Transverse colon (tissue), 4 donors: ENCODE measurements around the gene F13A1. TPM values are rescaled to one million over a fixed set of nuclear protein-coding genes. Genes with fewer than 3 reads are reported as not detected.

Experiments
- DNase-seq: peaks from one replicate; pipeline ENCODE4 v3.0.0-alpha.2; 2019
- H3K27ac ChIP-seq, 4 donors: fragments of 200-600 bp; sonication (generic); 2 replicates each; pipeline ENCODE4 v1.5.1; 2016 to 2018; ENCODE audit warnings: inconsistent platforms in 4 of 4
- H3K27me3 ChIP-seq: fragments of 200-600 bp; sonication (generic); 2 replicates; pipeline ENCODE4 v1.5.1; 2017; ENCODE audit warnings: inconsistent platforms
- H3K36me3 ChIP-seq, 4 donors: fragments of 200-600 bp; sonication (generic); 2 replicates each; pipeline ENCODE4 v1.5.1; 2017 to 2019; ENCODE audit warnings: inconsistent platforms in 4 of 4
- H3K4me1 ChIP-seq, 4 donors: fragments of 200-600 bp; sonication (generic); 2 replicates each; pipeline ENCODE4 v1.5.1; 2017 to 2020; ENCODE audit warnings: inconsistent platforms in 4 of 4
- H3K4me3 ChIP-seq, 4 donors: fragments of 200-600 bp; sonication (generic); 1 replicate in 1 of 4; 2 replicates in 3 of 4; pipeline versions ENCODE4 v1.5.1 to v1.6.1; 2017 to 2019; ENCODE audit warnings: inconsistent platforms in 4 of 4
- H3K9me3 ChIP-seq, 2 donors: fragments of 200-600 bp; sonication (generic); 2 replicates each; pipeline ENCODE4 v1.5.1; 2017 to 2019; ENCODE audit warnings: inconsistent platforms in 2 of 2
- EP300 ChIP-seq: sonication (generic); formaldehyde crosslinking; IDR thresholded peaks from one replicate; pipeline ENCODE4 v1.6.1; 2017; ENCODE audit warnings: antibody characterized with exemption, low read depth
- POLR2A ChIP-seq: fragments of 450-650 bp; IDR thresholded peaks from one replicate; pipeline ENCODE4 v1.6.1; 2016; ENCODE audit warnings: antibody characterized with exemption, mild to moderate bottlenecking, moderate library complexity
- POLR2AphosphoS5 ChIP-seq, 3 donors: sonication (generic); formaldehyde crosslinking; IDR thresholded peaks; one replicate each; pipeline ENCODE4 v1.6.1; 2016; ENCODE audit warnings: antibody characterized with exemption in 3 of 3
- WGBS, 2 donors: methylation state at CpG; one replicate each; pipeline ENCODE4 v1.1.5; 2018; ENCODE audit warnings: low coverage in 1 of 2; 5-methylcytosine and 5-hydroxymethylcytosine counted together
- in situ Hi-C, 4 donors: fragments of 200-750 bp; cut with MboI; loops; one replicate each; pipeline versions ENCODE4 v1.15.0 to v1.15.1; 2017; ENCODE audit warnings: low sequenced_read_pairs in 3 of 4, low pct_ligation_motif_present in 1 of 4, low pct_unique_long_range_greater_than_20kb in 1 of 4
- intact Hi-C: fragments of 100-400 bp; cut with DNase I; formaldehyde crosslinking; loops from one replicate; pipeline ENCODE4 v1.15.1; 2023; ENCODE audit warnings: low total_unique reads
- small RNA-seq, 4 donors: library from RNA; depleted of rRNA; stranded (forward); fragments of <200 nt; gene quantifications; one replicate each; pipeline ENCODE3, GENCODE V24; 2016
- total RNA-seq, 4 donors: library from RNA; depleted of rRNA; stranded (reverse); fragments of >200 nt; gene quantifications; one replicate each; pipeline ENCODE4 v1.1.0, GENCODE V29; 2016
- TF ChIP-seq, protein P1 (sequence below), 5 experiments: fragments of 200-600 bp in 3 of 5; fragments of 450-650 bp in 2 of 5; sonication (generic) in 3 of 5; IDR thresholded peaks; 1 replicate in 2 of 5; 2 replicates in 3 of 5; pipeline ENCODE4 v1.5.1; 2016 to 2017; ENCODE audit warnings: antibody characterized with exemption in 5 of 5, inconsistent platforms in 3 of 5, mild to moderate bottlenecking in 2 of 5, moderate library complexity in 1 of 5

F13A1 gene
- total RNA-seq, 4 donors from 2014 or later, result 5.4 to 58.4 (median 27.0) TPM

DNA sequence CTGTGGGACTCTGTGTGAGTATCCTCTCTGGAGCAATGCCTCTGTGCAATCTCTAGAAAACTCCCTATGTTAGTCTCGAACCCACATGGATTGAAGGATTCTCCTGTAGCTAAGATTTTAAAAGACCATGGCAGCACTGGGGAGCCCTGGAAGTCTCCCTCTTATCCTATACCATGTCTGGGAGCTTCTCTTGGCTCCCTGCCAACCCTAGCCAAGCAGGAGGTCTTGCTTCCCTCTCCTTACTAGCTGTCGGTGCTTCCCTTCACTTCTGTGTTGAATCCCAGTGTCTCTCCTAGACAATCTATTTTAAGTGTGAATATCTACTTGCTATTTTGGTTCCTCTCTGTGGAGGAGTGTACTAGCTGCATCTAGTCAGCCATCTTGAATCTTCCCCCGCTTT, 195.0 kb downstream of the F13A1 start:
- Histone ChIP-seq H3K27me3 (no peaks in the 10 kb centered on the region), H3K27ac (no peak overlapping the region), H3K36me3 (no peaks in the 10 kb centered on the region), H3K4me3 (no peak overlapping the region), H3K9me3 (no peaks in the 10 kb centered on the region), H3K4me1 (no peaks in the 10 kb centered on the region)
- in situ Hi-C loops, result no loop called here
- WGBS, 2 donors, result 80 to 90% methylated on average over 2 to 3 of the region's 3 CpGs
- DNase-seq, result no peak
- intact Hi-C loops, result no loop called here
- TF ChIP-seq EP300, result no peak
- TF ChIP-seq, protein P1, sequence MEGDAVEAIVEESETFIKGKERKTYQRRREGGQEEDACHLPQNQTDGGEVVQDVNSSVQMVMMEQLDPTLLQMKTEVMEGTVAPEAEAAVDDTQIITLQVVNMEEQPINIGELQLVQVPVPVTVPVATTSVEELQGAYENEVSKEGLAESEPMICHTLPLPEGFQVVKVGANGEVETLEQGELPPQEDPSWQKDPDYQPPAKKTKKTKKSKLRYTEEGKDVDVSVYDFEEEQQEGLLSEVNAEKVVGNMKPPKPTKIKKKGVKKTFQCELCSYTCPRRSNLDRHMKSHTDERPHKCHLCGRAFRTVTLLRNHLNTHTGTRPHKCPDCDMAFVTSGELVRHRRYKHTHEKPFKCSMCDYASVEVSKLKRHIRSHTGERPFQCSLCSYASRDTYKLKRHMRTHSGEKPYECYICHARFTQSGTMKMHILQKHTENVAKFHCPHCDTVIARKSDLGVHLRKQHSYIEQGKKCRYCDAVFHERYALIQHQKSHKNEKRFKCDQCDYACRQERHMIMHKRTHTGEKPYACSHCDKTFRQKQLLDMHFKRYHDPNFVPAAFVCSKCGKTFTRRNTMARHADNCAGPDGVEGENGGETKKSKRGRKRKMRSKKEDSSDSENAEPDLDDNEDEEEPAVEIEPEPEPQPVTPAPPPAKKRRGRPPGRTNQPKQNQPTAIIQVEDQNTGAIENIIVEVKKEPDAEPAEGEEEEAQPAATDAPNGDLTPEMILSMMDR (IDR thresholded peaks at IDR 0.05), result no peak
- no peak for TF ChIP-seq POLR2A
- no peak for TF ChIP-seq POLR2AphosphoS5 (IDR thresholded peaks at IDR 0.05)

GRCh38 chr6:6123803-6124202, 196.7 kb downstream of the F13A1 start:
- TF ChIP-seq POLR2AphosphoS5 (IDR thresholded peaks at IDR 0.05) (no peak), POLR2A (no peak), EP300 (no peak)
- TF ChIP-seq, protein P1 (IDR thresholded peaks at IDR 0.05), result no peak
- WGBS, 2 donors, result 47% methylated on average over 3 of the region's 3 CpGs; no CpG with 5 or more reads in 1 of the 2 donors
- Histone ChIP-seq H3K4me1 (no peaks in the 10 kb centered on the region), H3K27ac (no peak overlapping the region), H3K36me3 (no peaks in the 10 kb centered on the region), H3K27me3 (no peaks in the 10 kb centered on the region), H3K9me3 (no peaks in the 10 kb centered on the region), H3K4me3 (no peak overlapping the region)
- DNase-seq, result no peak
- intact Hi-C loops, result no loop called here
- in situ Hi-C loops, result no loop called here

- Histone ChIP-seq H3K9me3 (no peaks in the 10 kb centered on the region), H3K27ac (no peak overlapping the region), H3K36me3 (no peaks in the 10 kb centered on the region), H3K4me1 (no peaks in the 10 kb centered on the region), H3K27me3 (no peaks in the 10 kb centered on the region), H3K4me3 (no peak overlapping the region)
- 100% methylated on average over 1 of the region's 1 CpG; no CpG with 5 or more reads in 1 of the 2 donors for WGBS, 2 donors
- intact Hi-C loops (no loop called here), in situ Hi-C loops (no loop called here)
- DNase-seq, result no peak
- TF ChIP-seq POLR2A (no peak), EP300 (no peak), POLR2AphosphoS5 (IDR thresholded peaks at IDR 0.05) (no peak)
- TF ChIP-seq, protein P1 (IDR thresholded peaks at IDR 0.05), result no peak
These were observed 198.5 kb downstream of the F13A1 start for GRCh38 chr6:6121943-6122342.

DNA sequence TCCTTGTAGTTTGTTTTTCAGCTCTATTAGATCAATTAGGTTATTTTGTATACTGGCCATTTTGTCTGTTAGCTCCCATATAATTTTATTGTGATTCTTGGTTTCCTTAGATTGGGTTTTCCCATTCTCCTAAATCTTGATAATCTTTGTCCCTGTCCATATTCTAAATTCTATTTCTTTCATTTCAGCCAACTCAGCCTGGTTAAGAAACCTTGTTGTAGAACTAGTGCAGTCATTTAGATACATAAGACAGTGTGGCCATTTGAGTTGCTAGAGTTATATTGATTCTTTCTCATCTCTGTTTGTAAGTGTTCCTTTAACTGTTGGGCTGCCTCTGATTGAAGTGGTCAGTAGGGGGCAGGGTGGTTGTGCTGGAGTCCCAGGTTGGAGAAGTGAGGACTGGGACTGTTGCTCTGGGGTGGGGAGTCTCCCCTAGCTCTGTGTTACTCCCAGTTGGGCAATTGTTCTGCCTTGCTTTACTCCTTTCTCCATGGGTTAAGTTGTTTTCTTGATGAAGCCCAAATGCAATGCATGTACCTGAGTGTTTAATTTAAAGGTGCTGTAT, 214.9 kb downstream of the F13A1 start:
- intact Hi-C loops, result no loop called here
- Histone ChIP-seq H3K27me3 (no peaks in the 10 kb centered on the region), H3K9me3 (no peaks in the 10 kb centered on the region), H3K4me3 (no peak overlapping the region), H3K36me3 (no peaks in the 10 kb centered on the region), H3K4me1 (no peaks in the 10 kb centered on the region), H3K27ac (no peak overlapping the region)
- no peak for DNase-seq
- no peak for TF ChIP-seq POLR2AphosphoS5 (IDR thresholded peaks at IDR 0.05)
- TF ChIP-seq, protein P1 (IDR thresholded peaks at IDR 0.05), result peak in 1 of 5 experiments; percentile 16
- in situ Hi-C loops, result no loop called here

Small RNA genes lying within 50 kb of the gene (small RNA-seq; reads per million reads assigned to genes)
- 0 to 6.1 (median 1.3) reads per million in 4 donors for gene MIR7853
